ENCODE measurements around the gene LARP1.

LARP1 gene

GRCh38 chr5:154851351-154851750 lies 96.2 kb downstream of the LARP1 start:
- TF ChIP-seq EGR1 (IDR thresholded peaks at IDR 0.05) (no peak), USF1 (IDR thresholded peaks at IDR 0.05) (no peak), CEBPB (IDR thresholded peaks at IDR 0.05) (no peak), REST (IDR thresholded peaks at IDR 0.05; ENCODE audit: low read depth) (no peak), RAD21 (IDR thresholded peaks at IDR 0.05; ENCODE audit: low read depth) (no peak), TAF1 (IDR thresholded peaks at IDR 0.05; ENCODE audit: low read depth) (no peak), EP300 (IDR thresholded peaks at IDR 0.05; ENCODE audit: borderline replicate concordance) (no peak), TEAD4 (IDR thresholded peaks at IDR 0.05) (no peak), CREB1 (IDR thresholded peaks at IDR 0.05; ENCODE audit: low read depth) (no peak), FOXM1 (IDR thresholded peaks at IDR 0.05; ENCODE audit: borderline replicate concordance, low read depth) (no peak), MAX (IDR thresholded peaks at IDR 0.05) (no peak)

- TF ChIP-seq RAD21 (IDR thresholded peaks at IDR 0.05; ENCODE audit: low read depth) (no peak), CREB1 (IDR thresholded peaks at IDR 0.05; ENCODE audit: low read depth) (no peak), NFIC (IDR thresholded peaks at IDR 0.05) (peak; percentile 44), EP300 (IDR thresholded peaks at IDR 0.05; ENCODE audit: borderline replicate concordance) (peak; percentile 12; the same call in 1 of the 2 replicates), TAF1 (IDR thresholded peaks at IDR 0.05; ENCODE audit: low read depth) (peak; percentile 49), TCF12 (IDR thresholded peaks at IDR 0.05; ENCODE audit: low read depth) (peak; percentile 42; the same call in 1 of the 2 replicates), MAX (IDR thresholded peaks at IDR 0.05) (peak; percentile 96), TEAD4 (IDR thresholded peaks at IDR 0.05) (0 out of 2 replicates have a peak, but pooled peaks have one; percentile 6), ZBTB7A (IDR thresholded peaks at IDR 0.05; ENCODE audit: low read depth) (peak; percentile 72; the same call in 1 of the 2 replicates), YY1 (IDR thresholded peaks at IDR 0.05; ENCODE audit: low read depth) (no peak; the same call in none of the 2 replicates), REST (IDR thresholded peaks at IDR 0.05; ENCODE audit: low read depth) (no peak), USF1 (IDR thresholded peaks at IDR 0.05) (peak; percentile 26; the same call in 1 of the 2 replicates), FOXM1 (IDR thresholded peaks at IDR 0.05; ENCODE audit: borderline replicate concordance, low read depth) (no peak), CEBPB (IDR thresholded peaks at IDR 0.05) (no peak), EGR1 (IDR thresholded peaks at IDR 0.05) (0 out of 2 replicates have a peak, but pooled peaks have one; percentile 7)
Measured at GRCh38 chr5:154857530-154858296, 102.5 kb downstream of the LARP1 start.

- no peak for TF ChIP-seq ZBTB7A (IDR thresholded peaks at IDR 0.05; ENCODE audit: low read depth)
- TF ChIP-seq YY1 (IDR thresholded peaks at IDR 0.05; ENCODE audit: low read depth), result peak; percentile 71; the same call in 1 of the 2 replicates
- peak; percentile 83 for TF ChIP-seq MAX (IDR thresholded peaks at IDR 0.05)
- peak; percentile 34; the same call in 1 of the 2 replicates for TF ChIP-seq CREB1 (IDR thresholded peaks at IDR 0.05; ENCODE audit: low read depth)
- TF ChIP-seq REST (IDR thresholded peaks at IDR 0.05; ENCODE audit: low read depth), result no peak
- TF ChIP-seq EP300 (IDR thresholded peaks at IDR 0.05; ENCODE audit: borderline replicate concordance), result peak; percentile 30; the same call in 1 of the 2 replicates
- TF ChIP-seq USF1 (IDR thresholded peaks at IDR 0.05), result no peak
- no peak; the same call in 1 of the 2 replicates for TF ChIP-seq EGR1 (IDR thresholded peaks at IDR 0.05)
- TF ChIP-seq TEAD4 (IDR thresholded peaks at IDR 0.05), result no peak; the same call in 1 of the 2 replicates
Measured at GRCh38 chr5:154858297-154858971, 103.3 kb downstream of the LARP1 start, which contains the start of gene CNOT8. TSS of gene CNOT8 (plus strand) at chr5:154858627. CDS start at chr5:154863279, 4,652 bp downstream.

All from Ishikawa (cell line).